NB4 (cell line): ENCODE measurements around the gene SREBF1.

Source experiments
- DNase-seq: peaks from one replicate; pipeline ENCODE4 v3.0.0; 2010; ENCODE audit warnings: low read depth
- H3K4me3 ChIP-seq: one replicate; pipeline ENCODE4 v1.5.1; 2011; ENCODE audit warnings: mild to moderate bottlenecking, low read depth, low read length, moderate library complexity
- CTCF ChIP-seq: IDR thresholded peaks from one replicate; pipeline ENCODE4 v1.5.1; 2012; ENCODE audit warnings: low read depth, low read length
- MYC ChIP-seq: IDR thresholded peaks from 2 replicates; pipeline ENCODE4 v1.6.1; 2011; ENCODE audit warnings: low read depth, low read length
- POLR2A ChIP-seq: IDR thresholded peaks from 2 replicates; pipeline ENCODE4 v1.6.1; 2011; ENCODE audit warnings: mild to moderate bottlenecking; ENCODE audit not compliant: insufficient read length; ENCODE audit errors: extremely low read depth
- TF ChIP-seq, protein P1 (sequence below): IDR thresholded peaks from 2 replicates; pipeline ENCODE4 v1.6.1; 2011; ENCODE audit warnings: low read depth, low read length

Gene SREBF1

DNA sequence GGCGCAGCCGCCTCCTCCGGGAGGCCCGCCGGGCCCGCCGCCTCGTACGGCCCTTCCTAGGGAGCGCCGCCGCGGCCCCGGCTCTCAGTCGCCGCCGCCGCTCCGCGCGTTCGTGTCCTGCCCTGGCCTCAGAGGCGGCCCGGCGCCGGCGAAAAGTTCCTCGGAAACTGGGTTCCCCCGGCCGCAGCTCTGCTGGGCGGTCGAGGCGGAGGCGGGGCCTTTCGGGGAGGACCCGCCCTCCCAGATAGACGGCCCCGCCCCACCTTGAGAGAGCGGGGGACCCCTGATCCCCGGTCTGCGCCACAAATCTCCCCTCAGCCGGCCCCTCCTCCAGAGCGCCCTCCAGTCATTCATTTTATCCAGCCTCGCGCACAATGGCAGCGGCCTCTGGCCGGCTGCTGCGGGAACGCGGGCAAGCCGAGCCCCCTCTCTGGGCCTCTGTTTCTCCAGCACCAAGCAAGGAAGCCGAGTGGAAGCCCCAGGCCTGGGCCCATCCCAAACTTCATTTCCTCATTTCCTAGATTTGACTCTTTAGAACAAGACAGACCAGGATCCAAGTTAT lies at the start of gene SREBF1:
Gene SREBF1 (minus strand): TSS at position 169 of the 562 bp plus-strand sequence. CDS start 169 bp downstream, outside the sequence.
- TF ChIP-seq POLR2A: no peak
- TF ChIP-seq, protein P1, sequence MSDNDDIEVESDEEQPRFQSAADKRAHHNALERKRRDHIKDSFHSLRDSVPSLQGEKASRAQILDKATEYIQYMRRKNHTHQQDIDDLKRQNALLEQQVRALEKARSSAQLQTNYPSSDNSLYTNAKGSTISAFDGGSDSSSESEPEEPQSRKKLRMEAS: no peak

GRCh38 chr17:17886226-17886625 lies 49.4 kb upstream of the SREBF1 start:
- TF ChIP-seq, protein P1: no peak
- TF ChIP-seq POLR2A (no peak), CTCF (no peak), MYC (no peak)
- DNase-seq: no peak
- H3K4me3 ChIP-seq: no peak overlapping the region

More for the DNA sequence above, at the start of gene SREBF1:
- DNase-seq: peak; percentile 76
- H3K4me3 ChIP-seq: peak within 1 kb of the TSS; percentile 80

- H3K4me3 ChIP-seq: no peak overlapping the region
- no peak for DNase-seq
- TF ChIP-seq MYC (no peak), CTCF (no peak), POLR2A (no peak)
- TF ChIP-seq, protein P1: no peak
Measured at GRCh38 chr17:17884391-17885357, 47.9 kb upstream of the SREBF1 start.

- TF ChIP-seq, protein P1: no peak
- TF ChIP-seq CTCF (no peak), POLR2A (no peak), MYC (no peak)
- no peak overlapping the region for H3K4me3 ChIP-seq
- DNase-seq: no peak
Measured at GRCh38 chr17:17883801-17884200, 47.0 kb upstream of the SREBF1 start.

- DNase-seq: peak; percentile 36
- TF ChIP-seq POLR2A: no peak
- TF ChIP-seq CTCF: no peak
- no peak for TF ChIP-seq MYC
- TF ChIP-seq, protein P1: no peak
- H3K4me3 ChIP-seq: no peak overlapping the region
Measured at GRCh38 chr17:17882082-17882581, 45.3 kb upstream of the SREBF1 start.
